ENCODE measurements around the gene IQCN.

The IQCN gene

DNA sequence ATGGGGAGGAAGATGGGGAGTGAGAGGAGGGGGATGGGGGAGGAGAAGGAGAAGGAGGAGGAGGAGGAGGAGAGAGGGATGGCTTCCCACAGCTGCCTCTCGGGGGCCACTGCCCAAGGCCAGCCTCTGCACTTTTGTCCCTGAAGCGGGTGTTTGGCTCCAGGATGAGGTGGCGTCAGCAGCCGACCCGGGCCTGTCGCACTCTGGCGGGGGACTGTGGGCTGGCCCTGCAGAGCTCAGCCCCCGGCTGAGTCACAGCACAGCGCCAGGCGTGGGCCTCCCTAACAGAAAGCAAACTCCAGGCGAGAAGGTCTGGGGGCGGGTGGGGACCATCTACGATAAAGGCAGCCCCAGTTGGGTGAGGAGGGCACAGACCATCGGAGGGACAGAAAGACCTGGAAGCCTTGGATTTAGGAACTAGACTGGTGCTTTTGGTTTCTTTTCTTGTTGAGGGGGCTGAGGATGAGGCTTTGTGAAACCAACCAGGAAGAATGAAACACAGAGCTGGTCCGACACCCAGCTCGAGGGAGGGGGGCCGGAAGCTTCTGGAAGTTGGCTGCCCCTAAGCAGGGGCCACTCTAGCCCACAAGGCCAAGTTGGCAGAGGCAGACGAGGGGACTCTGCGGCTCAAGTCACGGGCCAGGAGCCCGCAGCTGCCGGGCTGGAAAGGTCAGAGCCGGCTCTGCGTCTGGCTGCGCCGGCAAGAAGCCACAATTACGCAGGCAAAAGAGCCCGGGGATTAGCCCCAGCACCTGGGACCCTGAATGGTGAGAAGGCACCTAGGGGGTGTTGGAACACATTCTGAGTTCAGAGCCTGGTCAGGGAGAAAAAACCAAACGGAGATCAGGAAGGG, 30.4 kb upstream of the IQCN start:
- DNase-seq (ENCODE audit: low read depth): peak; percentile 73

DNA sequence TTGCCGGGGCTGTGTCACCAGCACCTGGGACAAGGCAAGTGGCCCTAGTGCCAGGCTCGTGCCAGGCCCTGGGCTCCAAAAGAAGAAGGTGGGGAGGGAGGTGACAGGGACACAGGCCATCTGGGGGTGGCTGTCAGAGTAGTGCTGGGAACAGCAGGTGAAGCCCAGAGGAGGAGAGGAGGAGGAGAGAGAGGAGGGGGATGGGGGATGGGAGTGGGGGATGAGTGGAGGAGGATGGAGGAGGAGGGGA, 29.9 kb upstream of the IQCN start:
- DNase-seq (ENCODE audit: low read depth): no peak

- no peak for DNase-seq (ENCODE audit: low read depth)
Observed at GRCh38 chr19:18301718-18302111, 27.5 kb upstream of the IQCN start.

- no peak for DNase-seq (ENCODE audit: low read depth)
Observed at GRCh38 chr19:18300930-18301717, 26.9 kb upstream of the IQCN start.

DNA sequence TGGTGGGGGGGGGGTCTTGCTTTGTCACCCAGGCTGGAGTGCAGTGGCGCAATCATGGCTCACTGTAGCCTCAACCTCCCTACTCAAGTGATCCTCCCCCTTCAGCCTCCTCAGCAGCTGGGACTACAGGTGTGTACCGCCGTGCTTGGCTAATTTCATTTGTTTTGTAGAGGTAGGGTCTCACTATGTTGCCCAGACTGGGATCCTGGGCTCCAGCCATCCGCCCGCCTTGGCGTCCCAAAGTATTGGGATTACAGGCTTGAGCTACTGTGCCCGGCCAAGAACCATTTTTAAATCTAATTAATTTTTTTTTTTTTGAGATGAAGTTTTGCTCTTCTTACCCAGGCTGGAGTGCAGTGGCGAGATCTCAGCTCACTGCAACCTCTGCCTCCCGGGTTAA, 25.4 kb upstream of the IQCN start:
- no peak for DNase-seq (ENCODE audit: low read depth)

DNA sequence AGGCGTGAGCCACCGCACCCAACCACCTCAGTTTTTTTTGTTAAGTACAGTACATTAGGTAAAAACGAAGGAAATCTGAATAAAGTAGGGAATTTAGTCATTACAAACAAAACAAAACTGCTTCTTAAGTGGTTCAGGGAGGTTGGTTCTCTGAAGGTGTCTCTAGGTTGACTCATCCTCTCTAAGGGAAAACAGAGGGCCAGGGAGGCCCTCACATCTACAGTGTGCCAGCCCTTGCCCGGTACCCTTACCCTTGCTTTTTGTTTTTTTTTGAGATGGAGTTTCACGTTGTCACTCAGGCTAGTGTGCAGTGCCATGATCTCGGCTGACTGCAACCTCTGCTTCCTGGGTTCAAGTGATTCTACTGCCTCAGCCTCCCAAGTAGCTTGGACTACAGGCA, 24.3 kb upstream of the IQCN start:
- DNase-seq (ENCODE audit: low read depth): no peak

- no peak for DNase-seq (ENCODE audit: low read depth)
Observed at GRCh38 chr19:18297308-18297707, 23.1 kb upstream of the IQCN start.

DNA sequence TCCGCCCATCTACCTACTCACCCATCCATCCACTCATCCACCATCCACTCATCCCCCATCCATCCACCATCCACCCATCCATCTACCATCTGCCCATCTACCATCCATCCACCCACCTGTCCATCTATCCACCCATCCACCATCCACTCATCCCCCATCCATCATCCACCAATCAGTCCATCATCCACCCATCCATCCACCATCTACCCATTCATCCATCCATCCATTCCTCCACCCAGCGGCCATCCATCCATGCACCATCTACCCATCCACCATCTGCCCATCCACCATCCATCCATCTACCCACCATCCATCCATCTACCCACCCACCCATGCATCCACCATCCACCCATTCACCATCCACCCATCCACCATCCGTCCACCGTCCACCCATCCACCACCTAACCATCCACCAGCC, 20.8 kb upstream of the IQCN start:
- DNase-seq (ENCODE audit: low read depth): no peak

- DNase-seq (ENCODE audit: low read depth): peak; percentile 83
Observed at GRCh38 chr19:18294467-18294864, 20.2 kb upstream of the IQCN start.

GRCh38 chr19:18293642-18294466, 19.6 kb upstream of the IQCN start:
- DNase-seq (ENCODE audit: low read depth): no peak

DNA sequence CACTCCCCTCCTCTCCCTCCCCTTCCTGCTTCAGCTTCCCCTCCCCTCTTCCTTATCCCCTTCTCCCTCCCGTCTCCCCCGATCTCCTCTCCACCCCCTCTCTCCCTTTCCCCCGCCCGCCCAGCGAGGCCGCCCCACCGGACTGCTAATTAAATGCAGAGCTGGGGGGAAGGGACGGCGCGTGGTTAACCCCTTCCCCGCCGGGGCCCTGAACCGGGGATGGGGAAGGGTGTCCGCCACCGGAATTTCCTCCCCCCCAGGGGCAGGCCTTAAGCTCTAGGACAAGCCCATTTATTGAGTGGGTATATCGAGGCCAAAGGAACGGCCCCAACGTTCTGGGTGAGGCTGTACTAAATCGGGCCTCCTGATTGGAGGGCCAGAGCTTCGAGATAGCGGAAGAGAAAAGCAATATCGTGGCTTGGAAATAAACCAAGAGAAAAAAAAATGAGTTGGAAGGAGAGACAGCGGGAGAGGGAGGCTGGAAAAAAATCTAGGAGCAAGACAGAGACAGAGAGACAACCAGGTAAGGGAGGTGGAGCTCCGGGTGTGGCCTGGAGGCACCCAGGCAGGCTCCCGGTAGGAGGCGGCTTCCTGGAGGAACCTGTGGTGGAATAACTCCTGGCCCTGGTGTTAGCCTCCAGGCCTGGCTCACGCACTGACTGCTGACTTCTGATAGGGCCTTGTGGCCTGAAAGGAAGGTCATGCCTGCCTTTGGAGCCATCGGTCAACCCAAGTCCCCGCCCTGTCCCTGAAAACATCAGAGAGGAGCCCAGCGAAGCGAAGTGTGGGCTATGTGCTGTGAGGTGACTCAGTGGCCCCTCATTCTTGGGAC, 18.8 kb upstream of the IQCN start:
- no peak for DNase-seq (ENCODE audit: low read depth)

DNA sequence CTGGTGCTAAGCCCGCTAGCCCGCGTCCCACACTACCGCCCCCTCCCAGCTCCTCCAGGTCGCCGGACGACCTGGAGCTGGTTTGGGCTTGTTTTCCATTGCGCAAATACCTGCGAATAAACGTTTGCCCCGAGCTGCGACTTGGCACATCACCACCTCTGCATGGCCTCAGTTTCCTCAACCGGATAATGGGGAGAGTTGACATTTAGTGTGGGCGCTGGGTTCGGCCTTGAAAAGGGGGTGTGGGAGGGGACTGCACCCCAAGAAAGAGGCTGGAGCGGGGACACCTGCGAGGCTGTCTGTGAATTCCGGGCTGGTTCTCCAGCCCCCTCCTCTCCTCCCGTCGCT, 18.2 kb upstream of the IQCN start:
- DNase-seq (ENCODE audit: low read depth): no peak

DNA sequence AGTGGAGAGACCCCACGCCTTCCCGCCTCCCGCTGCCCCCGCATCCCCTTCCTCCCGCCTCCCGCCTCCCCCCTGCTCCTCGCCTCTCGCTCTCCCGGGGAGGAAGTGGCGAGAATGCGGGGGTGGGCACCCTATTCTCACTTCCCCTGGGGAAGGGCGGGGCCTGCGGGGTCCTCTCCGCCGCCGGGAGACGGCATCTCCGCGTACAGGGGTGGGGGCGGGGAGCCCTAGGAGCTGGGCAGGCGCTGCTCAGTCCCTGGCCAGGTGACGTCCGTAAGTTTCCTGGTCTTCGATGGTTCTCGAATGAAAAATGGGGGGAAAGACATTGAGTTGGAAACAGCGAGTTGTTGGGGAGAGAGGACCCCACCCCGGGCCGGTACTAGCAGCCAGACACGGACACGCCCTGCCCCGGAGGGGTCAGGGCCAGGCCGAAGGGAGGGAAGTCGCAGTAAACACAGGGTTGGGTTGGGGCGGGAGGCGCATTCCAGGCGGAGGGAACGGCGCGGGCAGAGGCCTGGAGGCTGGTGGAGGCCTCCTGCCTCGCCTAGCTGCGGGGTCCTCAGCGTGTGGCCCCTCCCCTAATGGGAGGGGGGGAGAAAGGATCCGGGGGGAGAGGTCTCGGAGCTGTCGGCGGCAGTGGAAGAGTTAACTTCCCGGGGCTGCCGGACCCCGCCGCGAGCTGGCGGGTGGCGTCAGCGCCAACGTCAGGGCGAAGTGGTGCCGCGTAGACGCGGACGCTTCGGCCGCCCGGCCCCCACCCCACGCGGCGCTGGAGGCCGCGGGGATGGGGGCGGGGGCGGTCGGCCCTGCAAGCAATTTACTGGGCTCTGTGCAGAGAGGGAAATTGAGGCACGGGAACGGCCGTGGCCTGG, 17.6 kb upstream of the IQCN start:
- DNase-seq (ENCODE audit: low read depth): peak; percentile 69

DNA sequence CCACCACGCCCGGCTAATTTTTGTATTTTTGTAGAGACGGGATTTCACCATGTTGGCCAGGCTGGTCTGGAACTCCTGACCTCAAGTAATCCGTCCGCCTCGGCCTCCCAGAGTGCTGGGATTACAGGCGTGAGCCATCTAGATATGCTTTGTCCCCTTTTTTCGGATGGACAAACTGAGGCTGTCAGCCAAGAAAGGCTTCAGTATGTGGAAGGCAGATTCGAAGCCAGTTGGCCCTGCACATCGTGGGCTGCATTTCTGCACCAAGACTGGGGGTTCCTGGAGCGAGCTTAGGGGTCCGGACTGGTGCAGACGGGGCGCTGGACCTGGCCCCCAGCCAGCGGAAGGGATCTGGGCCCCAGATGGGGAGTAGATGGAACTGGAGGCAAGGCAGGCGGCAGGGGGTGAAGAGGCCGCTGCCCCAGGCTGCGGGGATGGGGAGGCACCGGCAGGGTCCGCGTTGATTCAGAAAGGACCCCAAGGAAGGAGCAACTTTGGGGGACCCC, 16.8 kb upstream of the IQCN start:
- no peak for DNase-seq (ENCODE audit: low read depth)

DNA sequence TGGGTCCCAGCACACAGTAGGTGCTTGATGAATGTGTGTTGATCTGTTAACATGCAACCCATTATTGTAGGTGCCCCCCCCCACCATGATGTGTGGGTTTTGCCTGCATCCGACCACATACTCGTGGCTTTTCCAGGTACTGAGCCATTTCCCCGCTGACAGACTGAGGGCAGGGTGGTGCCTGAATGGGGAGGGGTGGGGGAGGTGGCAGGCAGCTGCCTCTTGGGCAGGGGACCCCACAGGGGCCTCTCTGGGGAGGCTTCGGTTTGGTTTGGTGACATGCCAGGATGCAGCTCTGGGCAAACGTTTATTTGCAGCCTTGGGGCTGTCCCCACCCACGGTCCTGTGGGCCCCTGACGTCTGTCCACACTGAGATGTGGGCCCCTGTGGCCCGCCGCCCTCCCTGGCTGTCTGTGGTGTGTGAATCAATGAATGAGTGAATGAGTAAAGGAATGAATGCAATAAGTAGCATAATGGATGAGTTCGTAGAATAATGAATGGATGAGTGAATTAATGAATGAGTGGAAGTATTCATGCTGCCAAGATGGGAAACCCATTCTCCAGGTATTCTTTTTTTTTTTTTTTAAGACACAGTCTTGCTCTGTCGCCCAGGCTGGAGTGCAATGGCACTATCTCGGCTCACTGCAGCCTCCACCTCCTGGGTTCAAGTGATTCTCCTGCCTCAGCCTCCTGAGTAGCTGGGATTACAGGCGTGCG, 16.2 kb upstream of the IQCN start:
- peak; percentile 76 for DNase-seq (ENCODE audit: low read depth)

GRCh38 chr19:18289471-18290301, 15.4 kb upstream of the IQCN start:
- no peak for DNase-seq (ENCODE audit: low read depth)

DNA sequence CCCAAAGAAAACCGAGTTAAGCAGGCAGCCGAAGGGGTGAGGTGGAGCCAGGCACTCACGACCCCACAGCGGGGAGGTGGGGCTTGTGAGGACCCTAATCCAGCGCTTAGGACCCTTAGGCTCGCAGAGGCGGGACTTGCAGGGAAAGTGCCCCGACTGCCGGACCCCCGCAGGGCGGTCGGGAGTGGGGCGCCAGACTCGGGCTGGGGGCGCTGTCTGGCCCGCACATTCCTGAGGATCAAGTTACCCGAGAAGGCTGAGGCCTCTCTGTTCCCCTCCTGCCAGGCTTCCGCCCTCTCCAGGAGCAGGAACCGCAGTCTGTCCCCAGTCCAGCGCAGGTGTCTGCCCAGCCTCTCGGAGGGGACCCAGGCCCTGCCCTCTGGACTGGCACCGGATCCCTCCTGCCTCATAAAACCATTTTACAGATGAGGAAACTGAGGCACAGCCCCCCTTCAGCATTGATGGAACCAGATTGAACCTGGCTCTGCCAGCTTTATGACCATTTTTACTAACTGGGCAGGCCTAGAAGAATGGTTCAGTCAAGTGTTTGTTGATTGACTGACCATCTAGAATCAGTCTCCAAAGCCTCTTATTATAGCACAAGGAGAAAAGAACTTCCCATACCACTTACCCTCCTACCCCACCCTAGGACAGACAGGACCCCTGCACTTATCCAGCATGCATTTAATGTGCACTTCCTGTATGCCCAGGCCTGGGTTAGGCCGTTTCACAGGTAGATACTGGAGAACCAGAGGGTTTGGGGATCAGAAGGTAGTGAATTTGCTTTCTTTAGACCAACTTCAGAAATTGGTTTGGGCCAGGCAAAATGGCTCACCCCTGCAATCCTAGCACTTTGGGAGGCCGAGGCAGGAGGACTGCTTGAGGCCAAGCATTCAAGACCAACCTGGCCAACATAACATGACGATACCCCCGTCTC, 13.9 kb upstream of the IQCN start:
- DNase-seq (ENCODE audit: low read depth): no peak

DNA sequence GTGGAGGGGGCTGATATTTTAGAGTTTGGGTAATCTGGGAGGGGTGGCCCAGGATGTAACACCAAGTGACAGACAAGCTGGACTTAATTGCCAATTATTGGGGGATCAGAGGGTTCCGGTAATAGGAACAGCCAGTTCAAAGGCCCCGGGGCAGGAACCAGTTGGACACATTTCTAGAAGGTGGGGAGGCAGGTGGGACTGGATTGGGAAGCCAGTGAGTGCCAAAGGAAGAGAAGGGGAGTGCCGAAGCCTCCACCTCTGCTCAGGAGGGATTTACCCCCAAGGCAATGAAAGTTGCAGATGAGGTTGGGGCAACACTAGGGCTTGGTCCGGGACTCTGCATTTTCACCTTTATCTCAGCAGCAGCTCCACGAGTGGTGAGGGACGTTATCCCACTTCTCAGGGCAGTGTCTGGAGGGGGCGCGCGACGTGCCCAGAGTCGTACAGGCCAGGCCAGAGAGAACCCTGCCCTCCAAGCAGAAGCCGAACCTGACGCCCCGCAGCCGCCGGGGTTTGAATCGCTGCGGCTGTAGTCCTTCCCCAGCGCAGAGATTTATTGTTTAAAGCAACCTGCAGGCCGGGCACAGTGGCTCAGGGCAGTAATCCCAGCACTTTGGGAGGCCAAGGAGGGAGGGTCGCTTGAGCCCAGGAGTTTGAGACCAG, 12.9 kb upstream of the IQCN start:
- no peak for DNase-seq (ENCODE audit: low read depth)

Measured in activated T-helper 1 cell treated with Interleukin-2 at 50 U/mL for 16 hours (primary cell).